HG03354 (cell line): ENCODE results near the gene PRR20D.
"Not testable (repeated sequence)": the region's sequence is repeated elsewhere in the genome, so short reads cannot be mapped to it uniquely, and the experiment has no call there.

Experiments
- ATAC-seq: cut with Tn5 transposase; IDR thresholded peaks from one replicate; pipeline ENCODE4 v1.9.1; 2021; ENCODE audit warnings: mild to moderate bottlenecking; ENCODE audit not compliant: unreplicated experiment, poor library complexity, severe bottlenecking

Gene PRR20D

GRCh38 chr13:57160332-57160731 lies at the start of gene PRR20D:
PRR20D (plus strand) TSS chr13:57160632; CDS start chr13:57161019, 387 bp downstream.
- ATAC-seq, result not testable (repeated sequence)

- ATAC-seq, result no peak
These were observed 45.5 kb upstream of the PRR20D start for GRCh38 chr13:57114945-57115344.

- ATAC-seq, result no peak
These were observed 36.8 kb upstream of the PRR20D start for GRCh38 chr13:57123681-57124080.

- no peak for ATAC-seq
These were observed 31.5 kb upstream of the PRR20D start for GRCh38 chr13:57128909-57129308.

GRCh38 chr13:57136093-57136492 lies 24.3 kb upstream of the PRR20D start:
- ATAC-seq, result no peak

GRCh38 chr13:57137585-57137984 lies 22.8 kb upstream of the PRR20D start:
- ATAC-seq, result no peak

- no peak for ATAC-seq
These were observed 21.4 kb upstream of the PRR20D start for GRCh38 chr13:57138988-57139387.

- not testable (repeated sequence) for ATAC-seq
These were observed 20.7 kb upstream of the PRR20D start for GRCh38 chr13:57139781-57140180.

- not testable (repeated sequence) for ATAC-seq
These were observed 20.0 kb upstream of the PRR20D start, which contains the start of gene PRR20A for GRCh38 chr13:57140235-57140968. PRR20A (plus strand) TSS chr13:57140918; CDS start chr13:57141305, 387 bp downstream.

- ATAC-seq, result not testable (repeated sequence)
These were observed 13.2 kb upstream of the PRR20D start, which contains the start of gene PRR20B for GRCh38 chr13:57147188-57147587. PRR20B (plus strand) TSS chr13:57147488; CDS start chr13:57147875, 387 bp downstream.

GRCh38 chr13:57148106-57148505 lies 12.3 kb upstream of the PRR20D start:
- ATAC-seq, result not testable (repeated sequence)

- ATAC-seq, result not testable (repeated sequence)
These were observed 6.7 kb upstream of the PRR20D start, which contains the start of gene PRR20C for GRCh38 chr13:57153761-57154160. PRR20C (plus strand) TSS chr13:57154061; CDS start chr13:57154448, 387 bp downstream.

GRCh38 chr13:57166897-57167296 lies 6.5 kb downstream of the PRR20D start, which contains the start of gene PRR20E:
PRR20E (plus strand) TSS chr13:57167197; CDS start chr13:57167584, 387 bp downstream.
- not testable (repeated sequence) for ATAC-seq

- no peak for ATAC-seq
These were observed 31.2 kb downstream of the PRR20D start for GRCh38 chr13:57191667-57192066.

- ATAC-seq, result no peak
These were observed 52.6 kb downstream of the PRR20D start for GRCh38 chr13:57212989-57213388.
